NCI-H2227 treated with DMSO at 0.1 percent for 48 hours (cell line): ENCODE results near the gene LAMA2.

Source experiments
- DNase-seq: peaks from one replicate; lab custom pipeline; 2025; lab: John Stamatoyannopoulos, UW

Gene LAMA2

DNA sequence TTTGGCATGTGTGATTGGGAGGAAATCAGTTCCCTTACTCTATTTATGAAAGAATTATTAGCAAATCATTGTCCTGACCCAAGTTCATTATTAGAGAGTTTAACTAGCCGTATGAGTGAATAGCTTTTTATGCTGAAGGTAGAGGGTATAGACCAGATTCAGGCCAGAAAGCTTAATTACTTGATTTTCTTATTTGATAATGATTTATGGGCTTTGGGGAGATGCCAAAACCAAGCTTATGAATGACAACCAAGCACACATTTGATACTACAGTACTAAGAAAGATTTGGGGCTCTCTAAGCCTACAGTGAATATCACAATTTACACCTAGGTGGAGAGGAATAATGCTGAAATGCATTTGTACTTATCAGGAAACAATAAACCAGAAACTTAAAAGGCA, 633.8 kb downstream of the LAMA2 start:
- DNase-seq, result no peak

DNA sequence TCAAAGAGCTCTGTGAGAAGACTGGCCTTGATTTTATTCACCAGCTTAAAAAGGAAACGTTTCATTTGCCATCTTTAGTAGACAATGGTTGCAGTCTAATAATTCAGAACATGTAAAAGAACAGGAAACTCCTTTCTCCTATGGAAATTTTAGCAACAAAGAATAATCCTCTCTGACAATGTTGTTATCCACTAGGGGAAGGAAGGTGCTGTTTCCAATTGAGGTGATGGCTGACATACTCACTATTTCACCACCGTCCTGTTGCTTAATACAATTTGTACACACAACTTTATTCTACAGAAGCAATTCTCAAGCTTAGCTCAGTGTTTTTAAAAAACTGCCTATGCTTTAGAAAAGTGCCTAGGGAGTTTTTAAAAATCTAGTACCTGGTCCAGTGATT, 634.4 kb downstream of the LAMA2 start:
- no peak for DNase-seq

DNA sequence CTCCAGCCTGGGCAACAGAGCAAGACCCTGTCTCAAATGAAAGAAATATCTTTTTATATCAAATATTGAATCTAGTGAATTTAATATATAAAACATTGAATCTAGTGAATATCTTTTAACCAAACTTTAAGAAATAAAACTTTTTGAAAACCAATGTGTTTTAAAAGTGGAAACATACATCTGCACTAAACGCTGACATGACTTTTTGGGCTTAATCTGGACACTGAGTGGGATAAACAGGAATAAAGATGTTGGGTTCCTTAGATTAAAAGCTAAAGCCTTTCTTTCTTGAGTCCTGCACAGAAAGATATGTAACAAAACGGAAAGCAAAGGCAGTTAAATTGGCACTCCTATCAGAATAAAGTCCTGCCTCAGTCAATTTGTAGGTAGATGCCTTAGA, 636.8 kb downstream of the LAMA2 start:
- no peak for DNase-seq

DNA sequence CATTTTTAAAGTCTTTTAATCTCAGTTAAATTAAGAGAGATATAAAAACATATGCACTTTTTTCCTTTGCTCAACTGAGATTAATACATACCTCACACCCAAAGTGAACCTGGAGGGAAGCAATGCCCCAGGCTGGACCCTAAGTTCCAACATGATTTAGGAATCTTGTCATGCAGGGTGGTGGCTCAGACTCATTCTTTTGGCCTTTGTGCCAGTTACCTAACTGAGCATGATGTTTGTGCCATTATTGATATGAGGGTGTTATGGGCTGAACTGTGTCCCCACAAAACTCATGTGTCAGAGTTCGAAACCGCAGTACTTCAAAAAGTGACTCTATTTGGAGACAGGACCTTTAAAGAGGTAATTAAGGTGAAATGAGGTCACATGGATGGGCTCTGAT, 639.0 kb downstream of the LAMA2 start:
- DNase-seq, result no peak

DNA sequence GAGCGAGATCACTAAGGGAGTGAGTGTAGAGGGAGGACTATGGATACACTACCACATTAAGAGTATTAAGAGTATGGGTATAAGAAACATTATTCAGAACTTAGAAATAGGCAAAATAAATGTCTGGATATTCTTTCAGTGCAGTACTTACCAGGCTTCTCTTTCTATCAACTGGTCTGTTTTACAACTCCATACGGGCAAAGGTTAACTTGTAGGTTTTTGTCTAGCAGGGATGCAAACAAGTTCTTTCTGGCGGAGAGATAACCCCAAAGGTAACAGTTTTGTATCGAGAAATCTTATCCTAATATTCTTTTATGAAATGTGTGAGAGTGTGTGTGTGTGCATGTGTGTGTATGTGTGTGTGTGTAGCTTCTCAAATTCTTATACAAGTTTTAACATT, 640.9 kb downstream of the LAMA2 start:
- no peak for DNase-seq

DNA sequence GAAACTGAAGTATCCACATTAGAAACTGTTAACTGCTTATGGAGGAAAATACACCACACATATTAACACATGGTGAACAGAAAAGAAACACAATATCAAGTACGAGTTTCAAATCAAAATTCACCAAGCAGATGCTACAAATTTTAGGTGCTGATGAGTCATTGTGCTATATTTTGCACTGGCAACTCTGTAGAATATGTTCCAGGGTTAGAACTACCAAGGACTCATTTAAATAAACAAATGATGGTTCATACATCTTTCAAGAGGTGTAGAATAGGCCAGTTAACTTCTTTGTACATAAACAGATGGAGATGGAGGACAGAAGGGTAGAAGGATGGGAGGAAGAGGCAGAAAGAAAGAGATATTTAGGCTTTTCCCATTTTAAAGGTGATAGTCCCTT, 642.1 kb downstream of the LAMA2 start:
- DNase-seq, result no peak

DNA sequence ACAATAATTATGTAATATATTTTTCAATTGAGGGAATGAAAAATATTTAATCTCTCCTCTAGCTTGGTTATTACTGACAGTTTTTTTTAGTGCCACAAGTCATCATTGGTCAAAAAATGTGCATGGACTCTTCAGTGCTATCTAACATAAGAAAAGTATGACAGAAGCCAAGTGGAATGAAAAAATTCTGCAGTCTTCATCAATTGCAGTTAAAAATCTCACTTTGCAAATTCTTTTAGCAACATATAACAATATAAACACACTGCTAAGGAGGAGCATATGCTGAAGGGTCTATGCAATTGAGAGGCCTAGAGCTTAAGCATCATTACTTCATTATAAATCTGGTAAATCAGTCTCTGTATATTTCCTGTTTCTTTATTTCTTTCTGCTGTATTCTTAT, 652.0 kb downstream of the LAMA2 start:
- no peak for DNase-seq

DNA sequence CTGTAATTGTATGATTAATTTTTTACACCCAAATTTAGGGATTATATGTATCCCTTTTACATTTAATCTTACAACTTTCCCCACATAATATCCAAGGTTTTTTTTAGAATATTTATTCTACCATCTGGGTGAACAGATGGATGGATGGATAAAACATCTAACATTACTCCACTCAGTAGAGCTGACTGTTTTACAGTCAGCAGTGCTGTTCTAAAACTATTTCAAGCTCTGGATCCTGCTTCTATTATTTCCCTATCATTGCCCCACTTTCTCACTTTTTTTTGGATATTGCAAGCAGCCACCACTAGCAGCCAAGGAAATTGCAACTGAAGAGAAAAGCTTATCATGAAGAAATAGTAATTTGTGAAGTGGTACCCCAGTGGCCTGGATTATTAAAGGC, 653.3 kb downstream of the LAMA2 start:
- no peak for DNase-seq

DNA sequence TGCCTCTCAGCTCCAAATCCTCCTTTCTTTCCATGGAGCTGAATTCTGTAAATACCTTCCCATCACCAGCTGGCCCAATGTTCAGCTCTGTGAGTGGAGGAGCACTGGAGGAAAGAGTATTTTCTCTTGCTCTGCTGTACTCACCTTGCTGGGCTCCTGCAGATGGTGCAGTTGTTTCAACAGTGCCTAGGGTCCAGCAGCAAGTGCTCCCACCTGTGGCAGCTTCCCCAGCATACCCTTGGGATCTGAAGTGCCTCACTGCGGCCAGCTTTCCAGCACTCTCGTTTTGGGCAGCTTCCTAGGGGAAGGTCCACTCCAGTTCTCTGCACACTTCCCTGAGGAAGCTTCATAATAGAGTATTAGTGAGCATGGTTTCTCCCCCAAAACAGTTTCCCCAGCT, 656.1 kb downstream of the LAMA2 start:
- no peak for DNase-seq

DNA sequence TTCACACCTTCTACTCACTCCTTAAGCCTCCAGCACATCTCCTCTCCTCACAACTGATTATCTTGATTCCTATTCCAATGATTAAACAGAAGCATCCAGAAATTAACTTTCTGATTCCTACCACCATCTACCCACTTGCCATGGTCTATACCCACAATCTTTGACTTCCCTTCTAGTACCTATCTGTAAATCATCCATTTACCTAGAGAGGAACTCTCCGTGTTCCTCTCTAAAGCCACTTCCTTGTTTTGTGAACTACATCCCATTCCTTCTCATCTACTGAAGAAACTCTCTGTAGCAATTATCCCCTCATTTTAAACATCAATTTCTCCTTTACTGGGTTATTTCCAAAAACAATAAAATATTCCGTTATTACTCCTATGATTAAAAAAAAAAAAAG, 659.8 kb downstream of the LAMA2 start:
- no peak for DNase-seq

DNA sequence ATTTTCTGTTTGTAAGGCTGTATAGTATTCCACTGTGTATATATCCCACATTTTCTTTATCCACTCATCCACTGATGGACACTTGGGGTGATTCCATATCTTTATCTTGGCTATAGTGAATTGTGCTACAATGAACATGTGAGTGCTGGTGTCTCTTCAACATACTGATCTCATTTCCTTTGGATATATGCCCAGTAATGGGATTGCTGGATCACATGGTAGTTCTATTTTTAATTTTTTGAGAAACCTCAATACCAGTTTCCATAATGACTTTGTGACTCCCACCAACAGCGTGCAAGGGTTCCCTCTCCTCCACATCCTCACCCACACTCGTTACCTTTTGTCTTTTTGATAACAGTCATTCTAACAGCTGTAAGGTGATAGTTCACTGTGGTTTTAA, 661.0 kb downstream of the LAMA2 start:
- DNase-seq, result no peak

DNA sequence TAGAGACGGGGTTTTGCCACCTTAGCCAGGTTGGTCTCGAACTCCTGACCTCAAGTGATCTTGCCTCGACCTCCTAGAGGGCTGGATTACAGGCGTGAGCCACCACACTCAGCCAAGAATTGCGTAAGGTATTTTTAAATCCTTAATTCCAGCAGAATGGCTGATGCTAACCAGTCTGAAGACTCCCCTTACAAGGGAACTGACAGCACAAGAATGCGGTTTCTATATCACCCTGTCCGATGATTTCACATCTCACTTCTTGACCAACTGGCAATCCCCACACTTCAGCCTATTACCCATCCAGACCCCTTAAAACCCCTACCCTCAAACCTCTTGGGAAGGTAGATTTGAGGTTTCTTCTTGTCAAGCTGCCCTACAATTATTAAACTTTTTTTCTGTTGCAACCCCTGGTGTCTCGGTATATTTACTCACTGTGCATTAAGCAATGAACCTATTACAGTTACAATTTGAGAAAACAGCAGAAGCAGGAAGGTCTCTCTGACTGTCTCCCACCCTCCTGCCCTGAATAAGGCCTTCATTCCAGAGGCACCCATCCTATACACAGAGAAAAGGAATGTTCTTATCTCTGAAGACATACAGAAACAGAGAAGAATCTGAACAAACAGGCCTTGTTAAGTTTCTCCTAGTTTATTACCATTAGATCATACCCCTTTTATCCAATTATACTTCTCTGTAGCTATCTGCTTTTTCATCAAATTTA, 662.1 kb downstream of the LAMA2 start:
- DNase-seq, result no peak

DNA sequence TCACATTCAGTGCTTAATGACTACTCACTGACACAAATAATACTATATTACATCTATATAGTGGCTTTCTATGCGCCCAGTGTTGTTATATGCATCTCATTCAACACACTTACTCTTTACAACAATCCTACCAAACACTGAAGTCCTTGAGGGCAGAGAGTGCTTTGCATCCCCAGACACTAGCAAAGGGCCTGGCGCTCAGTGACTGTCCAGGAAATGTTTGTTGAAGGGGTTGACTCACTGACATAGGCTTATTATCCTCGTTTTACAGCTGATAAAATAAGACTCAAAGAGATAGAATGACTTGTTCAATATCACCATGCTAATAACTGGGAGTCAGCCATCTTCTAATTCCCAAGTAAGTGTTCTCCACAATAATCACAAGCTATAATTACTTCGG, 663.8 kb downstream of the LAMA2 start:
- no peak for DNase-seq

DNA sequence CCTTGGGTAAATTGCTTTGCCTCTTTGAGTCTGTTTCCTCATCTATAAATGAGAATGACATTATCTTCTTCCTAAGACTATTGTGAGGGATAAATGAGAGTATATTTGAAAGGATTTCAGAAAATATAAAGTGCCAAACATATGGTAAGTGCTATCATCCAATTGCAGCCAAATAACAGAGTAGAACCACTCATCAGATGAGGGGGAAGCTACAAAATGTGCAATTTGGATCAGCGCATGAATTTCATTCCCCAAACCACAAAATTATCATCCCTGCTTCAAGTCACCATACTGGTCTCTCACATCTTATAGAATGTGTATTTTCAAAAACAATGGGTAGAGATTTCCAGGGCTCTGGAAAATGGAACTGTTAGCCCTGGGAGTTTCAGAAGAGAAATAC, 668.5 kb downstream of the LAMA2 start:
- no peak for DNase-seq

DNA sequence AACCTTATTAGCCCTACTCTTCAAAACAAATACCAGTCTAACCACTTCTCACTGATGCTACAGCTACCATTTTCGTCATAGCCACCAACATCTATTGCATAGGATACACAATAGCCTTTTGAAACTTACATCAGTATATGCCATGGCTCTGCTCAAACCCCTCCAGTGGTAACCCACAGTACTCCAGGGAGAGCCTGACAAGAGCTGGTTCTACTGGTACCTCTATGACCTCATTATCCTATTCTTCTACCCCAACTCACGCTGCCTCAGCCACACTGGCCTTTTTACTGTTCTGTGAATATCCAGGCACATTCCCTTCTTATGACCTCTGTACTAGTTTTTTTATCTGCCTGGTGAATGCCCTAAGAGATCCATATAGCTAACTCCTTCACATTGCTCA, 669.5 kb downstream of the LAMA2 start:
- DNase-seq, result no peak

DNA sequence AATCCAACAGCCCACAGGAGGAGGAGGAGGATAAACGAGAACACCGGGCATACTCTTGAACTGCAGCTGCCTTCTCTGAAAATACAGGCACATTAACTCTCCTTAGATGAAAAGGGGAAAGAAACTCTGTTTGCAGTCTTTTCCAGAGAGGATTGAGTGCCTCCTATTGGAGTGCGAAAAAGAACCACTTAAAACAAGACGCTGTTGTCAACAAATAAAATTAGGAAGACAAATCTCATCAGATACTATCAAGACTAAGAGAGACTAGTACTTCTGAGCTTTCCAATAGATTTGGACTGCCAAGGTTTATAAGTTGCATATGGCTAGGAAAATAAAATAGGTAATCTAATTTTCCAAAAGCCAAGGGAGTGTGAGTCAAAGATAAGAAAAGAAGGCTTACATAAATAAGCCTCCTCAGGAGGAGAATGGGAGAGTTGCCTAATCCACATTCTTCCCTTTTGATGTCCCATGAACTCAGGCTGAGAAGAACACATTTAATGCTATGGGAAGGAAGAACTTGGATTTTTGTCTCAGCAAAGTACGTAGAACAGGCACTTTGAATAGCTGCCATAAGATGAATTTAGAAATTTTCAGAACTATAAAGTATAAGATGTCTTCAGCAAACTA, 672.4 kb downstream of the LAMA2 start:
- no peak for DNase-seq

DNA sequence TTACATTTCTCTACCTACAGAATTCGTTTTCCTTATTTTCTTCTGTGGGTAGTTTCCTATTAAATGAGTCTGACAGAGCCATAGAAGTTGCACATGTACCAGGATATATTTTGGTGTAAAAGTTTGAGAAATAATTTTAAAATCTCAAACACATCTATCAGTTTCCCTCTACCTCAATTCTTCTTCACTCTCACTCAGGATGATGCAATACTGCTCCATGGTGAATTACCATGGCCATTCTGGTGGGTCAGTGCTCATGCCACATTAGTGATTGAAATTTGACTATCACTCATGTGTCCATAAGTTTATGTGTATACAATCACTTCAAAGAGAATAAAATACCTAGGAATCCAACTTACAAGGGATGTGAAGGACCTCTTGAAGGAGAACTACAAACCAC, 675.3 kb downstream of the LAMA2 start:
- no peak for DNase-seq

DNA sequence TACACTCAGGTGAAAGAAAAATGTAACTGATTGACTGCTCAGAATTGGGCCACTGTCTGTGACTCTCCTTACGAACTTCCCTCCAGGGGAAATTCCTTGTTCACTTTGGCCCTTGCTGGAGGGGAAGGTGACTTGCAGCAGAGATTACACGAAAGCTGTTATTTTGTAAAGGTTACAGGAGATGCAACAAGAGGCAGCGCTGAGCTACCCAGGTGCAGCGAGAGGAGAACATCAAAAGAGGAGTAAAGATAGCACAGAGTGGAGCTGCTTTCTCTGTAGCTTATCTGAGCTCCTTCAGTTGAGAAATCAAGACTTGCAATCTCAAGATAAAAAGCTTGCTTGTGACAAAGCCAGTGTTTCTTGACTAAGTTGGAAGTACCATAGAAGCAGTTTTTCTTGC, 682.4 kb downstream of the LAMA2 start:
- no peak for DNase-seq

DNA sequence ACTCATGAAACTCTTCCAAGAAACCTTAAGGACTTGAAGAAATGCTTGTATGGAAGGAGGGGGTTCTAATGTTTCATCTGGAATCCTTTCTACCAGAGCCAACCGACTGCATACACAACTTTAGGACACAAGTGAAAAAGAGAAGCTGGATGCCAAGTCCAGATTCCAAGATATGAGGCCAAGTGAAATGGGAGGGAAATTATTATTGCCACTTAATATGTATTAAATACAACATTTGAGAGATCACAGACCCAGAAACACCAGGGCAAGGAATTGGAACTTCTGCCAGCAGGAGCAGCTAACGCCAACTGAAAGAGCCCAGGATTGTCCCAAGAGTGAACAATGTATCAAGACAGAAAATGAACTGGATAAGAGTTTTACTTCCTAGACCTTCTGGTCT, 682.9 kb downstream of the LAMA2 start:
- no peak for DNase-seq
